GM18526 (cell line): Measurements from ENCODE around the gene MRPL10.

ENCODE experiments used
- POLR2A ChIP-seq: IDR thresholded peaks from 3 replicates; pipeline ENCODE4 v1.6.1; 2011; ENCODE audit not compliant: insufficient read length; ENCODE audit errors: extremely low read depth

MRPL10 gene

DNA sequence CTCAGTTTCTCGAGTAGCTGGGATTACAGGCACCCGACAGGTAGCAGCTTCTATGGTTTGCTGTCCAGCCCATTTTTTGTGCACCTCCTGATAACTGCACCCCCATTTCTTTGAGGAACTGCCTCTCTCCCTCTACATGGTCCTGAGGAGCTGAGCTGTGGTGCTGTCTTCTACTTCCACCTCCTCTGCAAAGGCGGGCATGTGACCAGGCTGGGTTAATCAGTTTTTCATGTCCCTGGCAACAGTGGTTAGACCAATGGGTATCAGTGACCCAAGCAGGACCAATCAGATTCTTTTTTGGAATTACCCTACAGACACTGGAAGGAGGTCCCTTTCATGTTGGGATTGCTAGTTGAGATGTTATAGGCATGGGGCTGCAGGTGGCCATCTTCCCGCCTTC is 57.0 kb downstream of the MRPL10 start:
- no peak for TF ChIP-seq POLR2A
